Measurements from ENCODE around the gene APPBP2.
"Not testable (repeated sequence)": the region's sequence is repeated elsewhere in the genome, so short reads cannot be mapped to it uniquely, and the experiment has no call there.

Gene APPBP2

GRCh38 chr17:60490594-60490993, 35.4 kb downstream of the APPBP2 start:
- not testable (repeated sequence) for DNase-seq

GRCh38 chr17:60481604-60482003, 44.4 kb downstream of the APPBP2 start:
- no peak for DNase-seq

GRCh38 chr17:60473788-60474187, 52.3 kb downstream of the APPBP2 start:
- DNase-seq, result no peak

- no peak for DNase-seq
These were observed 53.6 kb downstream of the APPBP2 start for GRCh38 chr17:60472449-60472848.

GRCh38 chr17:60471451-60471850, 54.6 kb downstream of the APPBP2 start:
- no peak for DNase-seq

- peak in 1 of 2 experiments; percentile 2 for DNase-seq
These were observed 57.7 kb downstream of the APPBP2 start for GRCh38 chr17:60468371-60468770.

- DNase-seq, result no peak
These were observed 61.7 kb downstream of the APPBP2 start for GRCh38 chr17:60464343-60464742.

- no peak for DNase-seq
These were observed 62.7 kb downstream of the APPBP2 start for GRCh38 chr17:60463157-60463835.

GRCh38 chr17:60461584-60461983, 64.5 kb downstream of the APPBP2 start:
- DNase-seq, result no peak

- DNase-seq, result no peak
These were observed 68.9 kb downstream of the APPBP2 start for GRCh38 chr17:60457148-60457547.

GRCh38 chr17:60455378-60455777, 70.7 kb downstream of the APPBP2 start:
- no peak for DNase-seq

- no peak for DNase-seq
These were observed 74.1 kb downstream of the APPBP2 start for GRCh38 chr17:60451965-60452364.

GRCh38 chr17:60451071-60451470, 75.0 kb downstream of the APPBP2 start:
- DNase-seq, result no peak

GRCh38 chr17:60447375-60447774, 78.7 kb downstream of the APPBP2 start:
- no peak for DNase-seq

- no peak for DNase-seq
These were observed 80.9 kb downstream of the APPBP2 start for GRCh38 chr17:60445144-60445543.

- DNase-seq, result no peak
These were observed 82.3 kb downstream of the APPBP2 start for GRCh38 chr17:60443713-60444112.

- DNase-seq, result no peak
These were observed 83.5 kb downstream of the APPBP2 start for GRCh38 chr17:60442271-60443173.

- no peak for DNase-seq
These were observed 86.5 kb downstream of the APPBP2 start for GRCh38 chr17:60439501-60439900.

- DNase-seq, result no peak
These were observed 89.4 kb downstream of the APPBP2 start for GRCh38 chr17:60436676-60437075.

- DNase-seq, result peak; percentile 51 to 61
These were observed 90.5 kb downstream of the APPBP2 start for GRCh38 chr17:60435244-60436167.

GRCh38 chr17:60433021-60433997, 92.7 kb downstream of the APPBP2 start:
- DNase-seq, result not testable (repeated sequence)

GRCh38 chr17:60430561-60430960, 95.5 kb downstream of the APPBP2 start:
- not testable (repeated sequence) for DNase-seq

All from cerebellar nuclear complex (tissue), 1 donor.